Liver (tissue), 9 donors: Measurements from ENCODE around the gene ITGB1BP1. TPM values are rescaled to one million over a fixed set of nuclear protein-coding genes. Genes with fewer than 3 reads are reported as not detected.

Experiments used
- DNase-seq: peaks from one replicate; pipeline ENCODE4 v3.0.0-alpha.2; 2017; ENCODE audit warnings: low spot score
- H3K27ac ChIP-seq, 2 donors: one replicate each; pipeline ENCODE4 v1.7.0; 2013; ENCODE audit warnings: inconsistent platforms in 2 of 2, low read length in 2 of 2, control low read depth in 1 of 2, low read depth in 1 of 2, mild to moderate bottlenecking in 1 of 2
- H3K27me3 ChIP-seq, 4 donors: one replicate each; pipeline versions ENCODE4 v1.6.1 to v1.7.0; 2013; ENCODE audit warnings: low read length in 3 of 4, inconsistent platforms in 1 of 4, mild to moderate bottlenecking in 1 of 4, moderate library complexity in 1 of 4; ENCODE audit not compliant: control insufficient read depth in 4 of 4, insufficient read depth in 4 of 4
- H3K36me3 ChIP-seq, 4 donors: one replicate each; pipeline versions ENCODE4 v1.6.1 to v1.7.0; 2013; ENCODE audit warnings: low read length in 3 of 4, mild to moderate bottlenecking in 3 of 4, low read depth in 1 of 4, moderate library complexity in 1 of 4; ENCODE audit not compliant: control insufficient read depth in 4 of 4, insufficient read depth in 3 of 4
- H3K4me1 ChIP-seq, 4 donors: one replicate each; pipeline versions ENCODE4 v1.6.1 to v1.7.0; 2013; ENCODE audit warnings: low read length in 3 of 4, mild to moderate bottlenecking in 3 of 4, moderate library complexity in 1 of 4; ENCODE audit not compliant: control insufficient read depth in 4 of 4, insufficient read depth in 4 of 4
- H3K4me3 ChIP-seq, 3 donors: one replicate each; pipeline versions ENCODE4 v1.6.1 to v1.7.0; 2013; ENCODE audit warnings: low read length in 3 of 3, control low read depth in 1 of 3, low read depth in 1 of 3, mild to moderate bottlenecking in 1 of 3
- H3K9ac ChIP-seq, 2 donors: one replicate each; pipeline ENCODE4 v1.7.0; 2013; ENCODE audit warnings: low read length in 2 of 2, mild to moderate bottlenecking in 2 of 2, moderate library complexity in 2 of 2, control low read depth in 1 of 2, low read depth in 1 of 2
- H3K9me3 ChIP-seq, 4 donors: one replicate each; pipeline versions ENCODE4 v1.6.1 to v1.7.0; 2013; ENCODE audit warnings: low read length in 3 of 4; ENCODE audit not compliant: control insufficient read depth in 4 of 4
- ATF3 ChIP-seq: IDR thresholded peaks from 2 replicates; pipeline ENCODE4 v1.6.1; 2016; ENCODE audit warnings: antibody characterized with exemption
- EGR1 ChIP-seq, 2 donors: IDR thresholded peaks; 2 replicates each; pipeline ENCODE4 v1.6.1; 2016 to 2018; ENCODE audit warnings: antibody characterized with exemption in 2 of 2, low read depth in 2 of 2
- FOXA1 ChIP-seq: IDR thresholded peaks from 2 replicates; pipeline ENCODE4 v1.6.1; 2016; ENCODE audit warnings: antibody characterized with exemption
- FOXA2 ChIP-seq: IDR thresholded peaks from 2 replicates; pipeline ENCODE4 v1.6.1; 2016; ENCODE audit warnings: antibody characterized with exemption
- GABPA ChIP-seq, 2 donors: IDR thresholded peaks in 1 of 2; conservative IDR thresholded peaks in 1 of 2; 2 replicates each; pipeline ENCODE4 v1.6.1; 2016; ENCODE audit warnings: antibody characterized with exemption in 2 of 2, mild to moderate bottlenecking in 1 of 2, moderate library complexity in 1 of 2
- HNF4A ChIP-seq, 2 donors: conservative IDR thresholded peaks; 2 replicates each; pipeline ENCODE4 v1.6.1; 2016; ENCODE audit warnings: antibody characterized with exemption in 2 of 2, mild to moderate bottlenecking in 2 of 2
- HNF4G ChIP-seq: IDR thresholded peaks from 2 replicates; pipeline ENCODE4 v1.6.1; 2016; ENCODE audit warnings: antibody characterized with exemption
- JUND ChIP-seq, 2 donors: IDR thresholded peaks; 2 replicates each; pipeline ENCODE4 v1.6.1; 2016; ENCODE audit warnings: antibody characterized with exemption in 2 of 2
- MAX ChIP-seq: IDR thresholded peaks from 2 replicates; pipeline ENCODE4 v1.6.1; 2016; ENCODE audit warnings: antibody characterized with exemption
- NR2F2 ChIP-seq: IDR thresholded peaks from 2 replicates; pipeline ENCODE4 v1.6.1; 2016; ENCODE audit warnings: antibody characterized with exemption
- RXRA ChIP-seq, 2 donors: IDR thresholded peaks; 2 replicates each; pipeline ENCODE4 v1.6.1; 2017 to 2018; ENCODE audit warnings: antibody characterized with exemption in 2 of 2, mild to moderate bottlenecking in 1 of 2
- SP1 ChIP-seq: IDR thresholded peaks from 2 replicates; pipeline ENCODE4 v1.6.1; 2018; ENCODE audit warnings: antibody characterized with exemption, mild to moderate bottlenecking
- TAF1 ChIP-seq: conservative IDR thresholded peaks from 2 replicates; pipeline ENCODE4 v1.6.1; 2016; ENCODE audit warnings: antibody characterized with exemption, mild to moderate bottlenecking
- YY1 ChIP-seq: IDR thresholded peaks from 2 replicates; pipeline ENCODE4 v1.6.1; 2016; ENCODE audit warnings: antibody characterized with exemption, mild to moderate bottlenecking
- ZBTB33 ChIP-seq: IDR thresholded peaks from 2 replicates; pipeline ENCODE4 v1.6.1; 2016; ENCODE audit warnings: antibody characterized with exemption
- WGBS: extraction: QIAGEN DNeasy Blood & Tissue Kit; methylation state at CpG from one replicate; pipeline ENCODE4 v1.1.7; 2013; 5-methylcytosine and 5-hydroxymethylcytosine counted together
- polyA plus RNA-seq, 2 donors: library from polyadenylated mRNA; stranded (reverse) in 1 of 2; unstranded in 1 of 2; fragments of 200-250 nt in 1 of 2; fragments of >200 nt in 1 of 2; fragmentation: Nextera tagmentation in 1 of 2; extraction: Ambion mirVana in 1 of 2; gene quantifications; one replicate each; pipeline versions ENCODE4 v1.2.1 to v1.2.3, GENCODE V29; 2013 to 2015
- total RNA-seq, 2 donors: library from RNA; depleted of rRNA; stranded (reverse); fragments of >200 nt; gene quantifications; one replicate each; pipeline ENCODE4 v1.2.3, GENCODE V29; 2014
- TF ChIP-seq, protein P1 (sequence below): IDR thresholded peaks from 2 replicates; pipeline ENCODE4 v1.6.1; 2016; ENCODE audit warnings: antibody characterized with exemption, mild to moderate bottlenecking
- TF ChIP-seq, protein P2 (sequence below): fragments of 150-350 bp; IDR thresholded peaks from 2 replicates; pipeline ENCODE4 v1.5.1; 2017; ENCODE audit warnings: improper control_type of control experiment, low read depth, low read length; ENCODE audit not compliant: missing input control
- donor health status: healthy.
- donor health status: healthy.
- donor health status: healthy.
- donor health status: healthy.
- donor health status: healthy.

Gene ITGB1BP1
- total and polyA plus RNA-seq, 4 donors = 6.6 to 30.9 (median 13.7) TPM

DNA sequence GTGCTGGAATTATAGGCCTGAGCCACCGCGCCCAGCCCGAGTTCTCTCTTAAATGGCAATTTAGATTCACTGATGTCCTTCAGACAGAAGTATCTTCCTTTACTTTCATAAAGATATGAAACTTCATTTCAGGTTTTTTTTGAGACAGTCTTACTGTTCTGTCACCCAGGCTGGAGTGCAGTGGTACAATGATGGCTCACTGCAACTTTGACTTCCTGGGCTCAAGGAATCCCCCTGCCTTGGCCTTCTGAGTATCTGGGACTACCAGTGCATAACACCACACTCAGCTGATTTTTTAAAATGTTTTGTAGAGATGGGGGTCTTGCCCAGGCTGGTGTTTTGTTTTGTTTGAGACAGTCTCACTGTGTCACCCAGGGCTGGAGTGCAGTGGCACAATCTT, 13.2 kb downstream of the ITGB1BP1 start:
- Histone ChIP-seq H3K9ac (no peak overlapping the region), H3K27ac (no peak overlapping the region), H3K4me1 (no peaks in the 10 kb centered on the region), H3K4me3 (no peak overlapping the region), H3K27me3 (no peaks in the 10 kb centered on the region), H3K9me3 (no peaks in the 10 kb centered on the region), H3K36me3 (peaks cover 0 to 10% (median 4%) of the 10 kb centered on the region in 4 donors)
- no peak for TF ChIP-seq TAF1
- TF ChIP-seq FOXA1 = no peak
- TF ChIP-seq, protein P1, sequence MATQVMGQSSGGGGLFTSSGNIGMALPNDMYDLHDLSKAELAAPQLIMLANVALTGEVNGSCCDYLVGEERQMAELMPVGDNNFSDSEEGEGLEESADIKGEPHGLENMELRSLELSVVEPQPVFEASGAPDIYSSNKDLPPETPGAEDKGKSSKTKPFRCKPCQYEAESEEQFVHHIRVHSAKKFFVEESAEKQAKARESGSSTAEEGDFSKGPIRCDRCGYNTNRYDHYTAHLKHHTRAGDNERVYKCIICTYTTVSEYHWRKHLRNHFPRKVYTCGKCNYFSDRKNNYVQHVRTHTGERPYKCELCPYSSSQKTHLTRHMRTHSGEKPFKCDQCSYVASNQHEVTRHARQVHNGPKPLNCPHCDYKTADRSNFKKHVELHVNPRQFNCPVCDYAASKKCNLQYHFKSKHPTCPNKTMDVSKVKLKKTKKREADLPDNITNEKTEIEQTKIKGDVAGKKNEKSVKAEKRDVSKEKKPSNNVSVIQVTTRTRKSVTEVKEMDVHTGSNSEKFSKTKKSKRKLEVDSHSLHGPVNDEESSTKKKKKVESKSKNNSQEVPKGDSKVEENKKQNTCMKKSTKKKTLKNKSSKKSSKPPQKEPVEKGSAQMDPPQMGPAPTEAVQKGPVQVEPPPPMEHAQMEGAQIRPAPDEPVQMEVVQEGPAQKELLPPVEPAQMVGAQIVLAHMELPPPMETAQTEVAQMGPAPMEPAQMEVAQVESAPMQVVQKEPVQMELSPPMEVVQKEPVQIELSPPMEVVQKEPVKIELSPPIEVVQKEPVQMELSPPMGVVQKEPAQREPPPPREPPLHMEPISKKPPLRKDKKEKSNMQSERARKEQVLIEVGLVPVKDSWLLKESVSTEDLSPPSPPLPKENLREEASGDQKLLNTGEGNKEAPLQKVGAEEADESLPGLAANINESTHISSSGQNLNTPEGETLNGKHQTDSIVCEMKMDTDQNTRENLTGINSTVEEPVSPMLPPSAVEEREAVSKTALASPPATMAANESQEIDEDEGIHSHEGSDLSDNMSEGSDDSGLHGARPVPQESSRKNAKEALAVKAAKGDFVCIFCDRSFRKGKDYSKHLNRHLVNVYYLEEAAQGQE = no peak
- no peak for TF ChIP-seq SP1
- no peak for TF ChIP-seq EGR1 (IDR thresholded peaks at IDR 0.05; ENCODE audit: low read depth in 2 of 2)
- TF ChIP-seq FOXA2 = no peak
- no peak for TF ChIP-seq MAX
- TF ChIP-seq, protein P2, sequence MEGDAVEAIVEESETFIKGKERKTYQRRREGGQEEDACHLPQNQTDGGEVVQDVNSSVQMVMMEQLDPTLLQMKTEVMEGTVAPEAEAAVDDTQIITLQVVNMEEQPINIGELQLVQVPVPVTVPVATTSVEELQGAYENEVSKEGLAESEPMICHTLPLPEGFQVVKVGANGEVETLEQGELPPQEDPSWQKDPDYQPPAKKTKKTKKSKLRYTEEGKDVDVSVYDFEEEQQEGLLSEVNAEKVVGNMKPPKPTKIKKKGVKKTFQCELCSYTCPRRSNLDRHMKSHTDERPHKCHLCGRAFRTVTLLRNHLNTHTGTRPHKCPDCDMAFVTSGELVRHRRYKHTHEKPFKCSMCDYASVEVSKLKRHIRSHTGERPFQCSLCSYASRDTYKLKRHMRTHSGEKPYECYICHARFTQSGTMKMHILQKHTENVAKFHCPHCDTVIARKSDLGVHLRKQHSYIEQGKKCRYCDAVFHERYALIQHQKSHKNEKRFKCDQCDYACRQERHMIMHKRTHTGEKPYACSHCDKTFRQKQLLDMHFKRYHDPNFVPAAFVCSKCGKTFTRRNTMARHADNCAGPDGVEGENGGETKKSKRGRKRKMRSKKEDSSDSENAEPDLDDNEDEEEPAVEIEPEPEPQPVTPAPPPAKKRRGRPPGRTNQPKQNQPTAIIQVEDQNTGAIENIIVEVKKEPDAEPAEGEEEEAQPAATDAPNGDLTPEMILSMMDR = no peak
- no peak for TF ChIP-seq HNF4A (conservative IDR thresholded peaks at IDR 0.05)
- no peak for TF ChIP-seq GABPA (IDR thresholded peaks at IDR 0.05 in 1 of 2, conservative IDR thresholded peaks at IDR 0.05 in 1 of 2)
- TF ChIP-seq YY1 = no peak
- no peak for TF ChIP-seq JUND (IDR thresholded peaks at IDR 0.05)
- no peak for TF ChIP-seq HNF4G
- TF ChIP-seq ZBTB33 = no peak
- no peak for TF ChIP-seq ATF3
- no peak for TF ChIP-seq NR2F2
- TF ChIP-seq RXRA (IDR thresholded peaks at IDR 0.05) = no peak
- no peak for DNase-seq
- WGBS = 97% methylated on average over 3 of the region's 3 CpGs
